Measurements from ENCODE around the gene ZBTB46. TPM values are rescaled to one million over a fixed set of nuclear protein-coding genes. Genes with fewer than 3 reads are reported as not detected.

Gene ZBTB46
- total RNA-seq, 1 experiment from 2014 or later, result 3.6 TPM

- Histone ChIP-seq H3K36me3 (ENCODE audit: low read depth) (no peaks in the 10 kb centered on the region), H3K4me2 (peak overlapping the region; percentile 71), H3K4me3 (peak overlapping the region; percentile 27; the same call in 1 of the 2 replicates), H3K4me1 (replicated peaks; ENCODE audit: insufficient read depth) (peaks cover 20% of the 10 kb centered on the region), H3K27ac (peak overlapping the region; percentile 65), H3K79me2 (ENCODE audit: low read depth) (0 out of 2 replicates have a peak, but pooled peaks cover 5% of the 10 kb centered on the region), H3K9me2 (ENCODE audit: insufficient read depth) (no peaks in the 10 kb centered on the region), H3K9me3 (ENCODE audit: insufficient read depth, low read depth) (no peaks in the 10 kb centered on the region), H2AFZ (no peak overlapping the region), H4K20me1 (ENCODE audit: insufficient read depth) (0 out of 2 replicates have a peak, but pooled peaks cover 3% of the 10 kb centered on the region), H3K27me3 (ENCODE audit: insufficient read depth, low read depth) (no peaks in the 10 kb centered on the region), H3F3A (ENCODE audit: insufficient read depth, low read depth) (peaks cover 57% of the 10 kb centered on the region; the same call in 1 of the 2 replicates)
- POLR2A ChIA-PET (ENCODE audit: unreplicated experiment), result interaction anchor here (0.5 to 1.0 kb wide), 5 partner anchors 9 to 57 kb away, joined by 3 to 11 read pairs (median 4); partner anchors contain the start of genes ARFRP1, RTEL1 and ZGPAT
- intact Hi-C loops (cut with micrococcal nuclease; ENCODE audit: unreplicated experiment), result loop anchor here (1.0 kb wide), 1 partner anchor 17 kb away; no protein-coding TSS in a partner anchor
- TF ChIP-seq CTCF (conservative IDR thresholded peaks at IDR 0.05) (no peak), EZH2 (IDR thresholded peaks at IDR 0.05; ENCODE audit: low read depth) (no peak)
- peak; percentile 79 to 90 for DNase-seq
- no TSS peak for BruUV-seq (replicated peaks)
- CTCF ChIA-PET, result interaction anchor here (0.5 to 1.3 kb wide), 3 partner anchors 19 to 204 kb away, joined by 3 to 12 read pairs (median 11); no protein-coding TSS in a partner anchor
These were observed 132.2 kb downstream of the ZBTB46 start for GRCh38 chr20:63698739-63699465.

DNA sequence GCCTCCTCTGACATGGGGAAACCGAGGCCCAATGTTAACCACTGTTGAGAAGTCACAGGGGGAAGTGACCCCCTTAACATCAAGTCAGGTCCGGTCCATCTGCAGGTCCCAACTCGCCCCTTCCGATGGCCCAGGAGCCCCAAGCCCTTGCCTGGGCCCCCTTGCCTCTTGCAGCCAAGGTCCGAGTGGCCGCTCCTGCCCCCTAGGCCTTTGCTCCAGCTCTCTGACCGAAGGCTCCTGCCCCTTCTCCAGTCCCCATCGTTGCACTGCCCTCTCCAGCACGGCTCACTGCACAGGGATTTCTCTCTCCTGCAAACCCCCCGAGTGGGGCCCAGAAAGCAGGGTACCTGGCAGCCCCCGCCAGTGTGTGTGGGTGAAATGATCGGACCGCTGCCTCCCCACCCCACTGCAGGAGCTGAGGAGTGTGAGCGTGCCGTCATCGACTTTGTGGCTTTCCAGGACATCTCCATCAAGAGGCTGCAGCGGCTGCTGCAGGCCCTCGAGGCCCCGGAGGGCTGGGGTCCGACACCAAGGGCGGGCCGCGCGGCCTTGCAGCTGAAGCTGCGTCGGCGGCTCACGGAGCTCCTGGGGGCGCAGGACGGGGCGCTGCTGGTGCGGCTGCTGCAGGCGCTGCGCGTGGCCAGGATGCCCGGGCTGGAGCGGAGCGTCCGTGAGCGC lies 133.1 kb downstream of the ZBTB46 start:
- Histone ChIP-seq H3K4me3 (no peak overlapping the region), H2AFZ (no peak overlapping the region), H3K4me1 (replicated peaks; ENCODE audit: insufficient read depth) (peaks cover 20% of the 10 kb centered on the region), H3F3A (ENCODE audit: insufficient read depth, low read depth) (peaks cover 53% of the 10 kb centered on the region; the same call in 1 of the 2 replicates), H3K9me3 (ENCODE audit: insufficient read depth, low read depth) (no peaks in the 10 kb centered on the region), H3K27ac (peak overlapping the region; percentile 65; the same call in 1 of the 2 replicates), H3K36me3 (ENCODE audit: low read depth) (no peaks in the 10 kb centered on the region), H3K27me3 (ENCODE audit: insufficient read depth, low read depth) (no peaks in the 10 kb centered on the region), H3K4me2 (no peak overlapping the region), H3K9me2 (ENCODE audit: insufficient read depth) (no peaks in the 10 kb centered on the region), H4K20me1 (ENCODE audit: insufficient read depth) (0 out of 2 replicates have a peak, but pooled peaks cover 3% of the 10 kb centered on the region), H3K79me2 (ENCODE audit: low read depth) (0 out of 2 replicates have a peak, but pooled peaks cover 5% of the 10 kb centered on the region)
- ChIA-PET POLR2A (ENCODE audit: unreplicated experiment) (interaction anchor here (0.6 to 1.0 kb wide), 3 partner anchors 11 to 56 kb away, joined by 3 to 7 read pairs (median 3); no protein-coding TSS in a partner anchor), CTCF (interaction anchor here (0.7 to 1.3 kb wide), 2 partner anchors 20 to 160 kb away, joined by 3 to 11 read pairs; no protein-coding TSS in a partner anchor)
- DNase-seq, result no peak
- TF ChIP-seq CTCF (conservative IDR thresholded peaks at IDR 0.05), result no peak
- no peak for TF ChIP-seq EZH2 (IDR thresholded peaks at IDR 0.05; ENCODE audit: low read depth)
- intact Hi-C loops (cut with micrococcal nuclease; ENCODE audit: unreplicated experiment), result no loop called here
- BruUV-seq (replicated peaks), result no TSS peak

GRCh38 chr20:63697357-63697867 lies 133.7 kb downstream of the ZBTB46 start:
- BruUV-seq (replicated peaks), result no TSS peak
- POLR2A ChIA-PET (ENCODE audit: unreplicated experiment), result interaction anchor here (0.6 to 0.7 kb wide), 2 partner anchors 14 to 42 kb away, joined by 3 read pairs; partner anchors contain the start of gene SLC2A4RG
- Histone ChIP-seq H3K4me3 (no peak overlapping the region), H3K4me1 (replicated peaks; ENCODE audit: insufficient read depth) (peaks cover 20% of the 10 kb centered on the region), H4K20me1 (ENCODE audit: insufficient read depth) (0 out of 2 replicates have a peak, but pooled peaks cover 3% of the 10 kb centered on the region), H3K27me3 (ENCODE audit: insufficient read depth, low read depth) (no peaks in the 10 kb centered on the region), H3K9me2 (ENCODE audit: insufficient read depth) (no peaks in the 10 kb centered on the region), H3K9me3 (ENCODE audit: insufficient read depth, low read depth) (no peaks in the 10 kb centered on the region), H2AFZ (no peak overlapping the region), H3K4me2 (no peak overlapping the region), H3K79me2 (ENCODE audit: low read depth) (0 out of 2 replicates have a peak, but pooled peaks cover 5% of the 10 kb centered on the region), H3F3A (ENCODE audit: insufficient read depth, low read depth) (peaks cover 54% of the 10 kb centered on the region), H3K27ac (no peak overlapping the region), H3K36me3 (ENCODE audit: low read depth) (no peaks in the 10 kb centered on the region)
- TF ChIP-seq CTCF (conservative IDR thresholded peaks at IDR 0.05), result no peak
- no peak for TF ChIP-seq EZH2 (IDR thresholded peaks at IDR 0.05; ENCODE audit: low read depth)
- intact Hi-C loops (cut with micrococcal nuclease; ENCODE audit: unreplicated experiment), result no loop called here
- CTCF ChIA-PET, result no interaction called here
- DNase-seq, result peak in 1 of 2 experiments; percentile 32
